Measurements from ENCODE around the gene C1QTNF9. TPM values are rescaled to one million over a fixed set of nuclear protein-coding genes. Genes with fewer than 3 reads are reported as not detected.

Gene C1QTNF9
- total RNA-seq, 1 donor from 2014 or later, result not detected

DNA sequence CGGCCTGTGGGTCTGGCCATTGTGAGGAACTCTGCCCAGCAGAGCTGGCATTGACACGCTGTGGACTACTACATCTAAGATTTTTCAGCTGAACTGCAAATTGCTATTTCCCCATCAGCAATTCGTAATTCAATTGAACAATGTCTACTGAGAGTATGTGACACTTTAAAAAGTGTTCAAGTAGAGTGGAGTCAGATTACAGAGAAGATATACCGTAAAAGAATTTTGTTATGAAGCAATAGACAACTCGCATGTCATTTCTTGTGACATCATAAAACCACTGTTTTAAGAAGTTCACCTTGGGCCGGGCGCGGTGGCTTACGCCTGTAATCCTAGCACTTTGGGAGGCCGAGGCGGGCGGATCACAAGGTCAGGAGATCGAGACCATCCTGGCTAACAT is 32.5 kb upstream of the C1QTNF9 start:
- Mint-ChIP-seq H3K27me3 (ENCODE audit: low read depth) (no peaks in the 10 kb centered on the region), H3K36me3 (no peaks in the 10 kb centered on the region), H3K4me3 (no peak overlapping the region), H3K9me3 (no peaks in the 10 kb centered on the region), H3K27ac (no peak overlapping the region), H3K4me1 (peaks cover 29% of the 10 kb centered on the region)
- TF ChIP-seq, protein P1, sequence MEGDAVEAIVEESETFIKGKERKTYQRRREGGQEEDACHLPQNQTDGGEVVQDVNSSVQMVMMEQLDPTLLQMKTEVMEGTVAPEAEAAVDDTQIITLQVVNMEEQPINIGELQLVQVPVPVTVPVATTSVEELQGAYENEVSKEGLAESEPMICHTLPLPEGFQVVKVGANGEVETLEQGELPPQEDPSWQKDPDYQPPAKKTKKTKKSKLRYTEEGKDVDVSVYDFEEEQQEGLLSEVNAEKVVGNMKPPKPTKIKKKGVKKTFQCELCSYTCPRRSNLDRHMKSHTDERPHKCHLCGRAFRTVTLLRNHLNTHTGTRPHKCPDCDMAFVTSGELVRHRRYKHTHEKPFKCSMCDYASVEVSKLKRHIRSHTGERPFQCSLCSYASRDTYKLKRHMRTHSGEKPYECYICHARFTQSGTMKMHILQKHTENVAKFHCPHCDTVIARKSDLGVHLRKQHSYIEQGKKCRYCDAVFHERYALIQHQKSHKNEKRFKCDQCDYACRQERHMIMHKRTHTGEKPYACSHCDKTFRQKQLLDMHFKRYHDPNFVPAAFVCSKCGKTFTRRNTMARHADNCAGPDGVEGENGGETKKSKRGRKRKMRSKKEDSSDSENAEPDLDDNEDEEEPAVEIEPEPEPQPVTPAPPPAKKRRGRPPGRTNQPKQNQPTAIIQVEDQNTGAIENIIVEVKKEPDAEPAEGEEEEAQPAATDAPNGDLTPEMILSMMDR (IDR thresholded peaks at IDR 0.05; ENCODE audit: unreplicated experiment), result no peak
- no peak for DNase-seq (ENCODE audit: low spot score in 2 of 2, unreplicated experiment in 2 of 2)

DNA sequence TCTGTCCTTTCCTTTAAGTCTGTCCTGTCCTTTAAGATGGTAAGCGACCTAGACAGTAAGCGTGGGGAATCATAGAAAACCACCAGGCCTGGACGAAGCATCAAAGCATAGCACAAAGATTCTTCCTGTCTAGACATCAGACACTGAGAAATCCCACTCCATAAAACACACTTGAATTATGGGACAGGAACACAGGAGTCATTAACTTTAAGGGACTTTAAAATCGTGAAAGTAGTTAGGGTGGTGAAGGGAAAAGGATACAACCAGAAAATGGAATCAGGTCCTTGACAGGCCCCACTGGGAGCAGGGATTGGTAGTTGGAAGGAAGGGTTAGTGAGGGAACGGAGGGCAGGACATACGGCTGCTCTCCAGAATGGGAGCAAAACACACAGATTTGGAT is 31.6 kb upstream of the C1QTNF9 start:
- Mint-ChIP-seq H3K36me3 (no peaks in the 10 kb centered on the region), H3K27me3 (ENCODE audit: low read depth) (no peaks in the 10 kb centered on the region), H3K4me1 (peaks cover 28% of the 10 kb centered on the region), H3K9me3 (no peaks in the 10 kb centered on the region), H3K4me3 (no peak overlapping the region), H3K27ac (peak overlapping the region; percentile 2)
- no peak for DNase-seq (ENCODE audit: low spot score in 2 of 2, unreplicated experiment in 2 of 2)
- TF ChIP-seq, protein P1 (IDR thresholded peaks at IDR 0.05; ENCODE audit: unreplicated experiment), result no peak

DNA sequence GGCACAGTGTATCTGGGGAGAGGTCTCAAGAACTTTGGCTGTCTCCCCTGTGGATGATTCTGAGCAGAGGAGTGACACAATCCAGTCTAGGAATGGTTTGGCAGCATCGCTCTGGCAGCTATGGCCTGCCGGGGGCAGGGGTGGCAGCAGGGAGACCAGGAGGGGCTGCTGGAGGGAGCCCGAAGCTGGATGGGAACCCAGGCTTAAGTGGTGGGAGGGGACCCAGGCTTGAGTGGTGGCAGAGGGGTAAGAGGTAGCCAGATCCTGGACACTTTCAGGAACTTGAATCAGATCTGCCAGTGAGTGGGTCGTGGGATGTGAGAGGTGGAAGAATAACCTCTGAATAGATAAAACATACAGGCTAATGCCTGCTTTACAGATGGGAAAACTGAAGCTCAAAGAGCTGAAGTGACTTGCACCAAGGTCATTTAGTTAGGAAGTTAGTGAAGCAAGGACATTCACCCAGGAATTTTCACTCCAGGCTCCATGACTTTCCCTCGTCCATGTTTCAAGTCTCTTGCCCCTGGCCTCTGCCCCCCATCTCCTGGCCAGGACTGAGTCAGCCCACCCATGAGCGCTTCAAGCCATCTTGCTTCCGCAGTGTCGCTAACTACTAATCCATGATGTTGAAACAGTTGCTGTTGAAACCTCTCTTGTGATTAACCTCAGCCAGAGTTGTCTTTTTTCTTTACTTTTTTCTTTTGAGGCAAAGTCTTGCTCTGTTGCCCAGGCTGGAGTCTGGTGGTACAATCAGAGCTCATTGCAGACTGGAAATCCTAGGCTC is 29.9 kb upstream of the C1QTNF9 start:
- H3K4me1 Mint-ChIP-seq, result peaks cover 19% of the 10 kb centered on the region
- DNase-seq (ENCODE audit: low spot score in 2 of 2, unreplicated experiment in 2 of 2), result no peak

DNA sequence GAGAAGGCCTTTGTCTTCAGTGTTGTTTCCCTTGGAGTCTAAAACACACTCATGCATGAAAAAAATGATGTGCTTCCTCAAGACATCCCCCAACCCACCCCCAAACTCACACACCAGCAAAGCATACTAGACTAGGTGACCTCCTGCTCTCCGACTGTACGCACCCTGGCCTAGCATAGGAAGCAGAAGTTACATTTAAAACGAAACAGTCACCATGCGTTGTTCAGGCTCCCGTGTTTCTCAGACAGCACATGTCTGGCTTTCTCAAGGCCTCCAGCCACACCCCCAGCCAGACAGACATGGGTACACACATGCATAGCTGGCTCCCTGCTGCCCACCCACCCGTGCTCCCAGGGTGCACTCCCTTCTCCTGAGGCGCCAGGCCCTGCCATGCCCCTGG is 28.7 kb upstream of the C1QTNF9 start:
- Mint-ChIP-seq H3K4me1 (peaks cover 13% of the 10 kb centered on the region), H3K9me3 (no peaks in the 10 kb centered on the region), H3K36me3 (no peaks in the 10 kb centered on the region), H3K27me3 (ENCODE audit: low read depth) (no peaks in the 10 kb centered on the region), H3K27ac (no peak overlapping the region), H3K4me3 (no peak overlapping the region)
- TF ChIP-seq, protein P1 (IDR thresholded peaks at IDR 0.05; ENCODE audit: unreplicated experiment), result no peak
- DNase-seq (ENCODE audit: low spot score in 2 of 2, unreplicated experiment in 2 of 2), result no peak

More for the DNA sequence above, 29.9 kb upstream of the C1QTNF9 start:
- TF ChIP-seq, protein P1 (IDR thresholded peaks at IDR 0.05; ENCODE audit: unreplicated experiment), result no peak
- H3K9me3 Mint-ChIP-seq, result no peaks in the 10 kb centered on the region
- no peak overlapping the region for H3K4me3 Mint-ChIP-seq
- H3K27me3 Mint-ChIP-seq (ENCODE audit: low read depth), result no peaks in the 10 kb centered on the region
- H3K36me3 Mint-ChIP-seq, result no peaks in the 10 kb centered on the region
- no peak overlapping the region for H3K27ac Mint-ChIP-seq

DNA sequence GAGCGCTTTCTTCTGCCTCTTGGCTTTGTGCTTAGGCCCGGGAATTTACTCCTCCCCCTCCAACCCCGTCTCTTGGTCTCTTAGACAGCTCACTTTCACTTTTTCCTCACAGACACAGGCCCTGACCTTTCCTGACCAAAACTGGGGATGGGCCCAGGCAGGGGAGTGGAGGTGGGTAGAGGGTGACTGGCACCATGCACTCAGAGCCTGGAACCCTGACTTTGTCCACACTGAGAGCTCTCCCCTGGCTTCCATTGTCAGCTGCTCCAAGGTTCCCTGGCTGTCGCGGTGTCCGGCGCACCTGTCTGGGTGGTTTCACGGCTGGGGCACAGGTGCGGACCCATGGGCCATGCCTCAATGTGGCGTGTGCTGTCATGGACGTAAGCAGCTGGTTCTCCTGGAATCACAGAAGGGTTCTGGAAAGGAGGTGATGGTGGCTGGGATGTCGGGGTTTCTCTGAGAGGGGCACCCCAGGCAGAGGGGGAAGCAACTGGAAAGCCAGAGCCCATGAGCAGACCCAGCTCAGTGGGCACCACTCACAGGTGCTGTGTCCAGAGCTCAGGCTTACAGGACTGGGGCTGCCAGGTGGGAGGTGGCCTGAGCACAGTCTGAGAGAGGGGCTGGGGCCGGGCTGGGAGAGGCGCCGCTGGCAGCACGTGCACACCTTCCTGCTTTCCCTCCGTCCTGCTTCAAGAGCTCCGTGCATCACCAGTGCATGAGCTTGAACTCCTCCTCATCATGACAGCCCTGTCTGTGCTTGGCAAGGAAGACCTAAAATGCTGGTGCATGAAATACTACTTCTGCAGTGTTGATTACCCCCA is 28.0 kb upstream of the C1QTNF9 start:
- Mint-ChIP-seq H3K4me3 (no peak overlapping the region), H3K27ac (no peak overlapping the region), H3K9me3 (no peaks in the 10 kb centered on the region), H3K27me3 (ENCODE audit: low read depth) (no peaks in the 10 kb centered on the region), H3K4me1 (peaks cover 13% of the 10 kb centered on the region), H3K36me3 (no peaks in the 10 kb centered on the region)
- TF ChIP-seq, protein P1 (IDR thresholded peaks at IDR 0.05; ENCODE audit: unreplicated experiment), result no peak
- DNase-seq (ENCODE audit: low spot score in 2 of 2, unreplicated experiment in 2 of 2), result no peak

All from mesothelial cell of epicardium (in vitro differentiated cells).